Measurements from ENCODE around the gene PANX2.
"Not testable (repeated sequence)": the region's sequence is repeated elsewhere in the genome, so short reads cannot be mapped to it uniquely, and the experiment has no call there.

The PANX2 gene

DNA sequence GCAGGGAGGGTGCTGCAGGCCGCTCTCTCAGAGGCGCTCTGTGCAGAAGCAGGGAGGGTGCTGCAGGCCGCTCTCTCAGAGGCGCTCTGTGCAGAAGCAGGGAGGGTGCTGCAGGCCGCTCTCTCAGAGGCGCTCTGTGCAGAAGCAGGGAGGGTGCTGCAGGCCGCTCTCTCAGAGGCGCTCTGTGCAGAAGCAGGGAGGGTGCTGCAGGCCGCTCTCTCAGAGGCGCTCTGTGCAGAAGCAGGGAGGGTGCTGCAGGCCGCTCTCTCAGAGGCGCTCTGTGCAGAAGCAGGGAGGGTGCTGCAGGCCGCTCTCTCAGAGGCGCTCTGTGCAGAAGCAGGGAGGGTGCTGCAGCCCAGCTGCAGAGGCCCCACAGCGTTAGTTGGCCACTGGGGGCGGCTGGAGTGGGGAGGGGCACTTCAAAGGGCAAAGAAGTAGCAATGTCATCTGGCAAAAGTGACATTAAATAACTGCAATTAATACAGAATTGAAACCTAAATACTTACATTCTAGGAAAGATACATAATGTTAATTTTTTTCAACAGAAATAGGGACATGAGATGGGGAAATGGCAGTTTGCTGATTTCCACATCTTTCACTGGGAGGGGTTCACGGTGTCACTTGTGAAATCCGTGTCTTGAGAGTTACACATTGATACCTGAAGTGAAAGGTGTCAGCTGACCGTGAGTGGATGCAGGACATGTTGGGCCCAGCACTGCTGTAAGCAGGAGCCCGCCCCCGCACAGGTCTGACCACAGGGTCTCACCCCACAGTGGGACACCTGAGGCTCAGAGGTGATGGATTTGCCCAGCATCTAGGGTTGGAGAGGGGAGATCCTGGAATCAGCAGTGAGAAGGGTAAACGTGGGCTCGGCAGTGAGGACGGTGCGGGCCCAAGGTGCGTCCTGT is 23.0 kb upstream of the PANX2 start:
- DNase-seq: not testable (repeated sequence)

DNA sequence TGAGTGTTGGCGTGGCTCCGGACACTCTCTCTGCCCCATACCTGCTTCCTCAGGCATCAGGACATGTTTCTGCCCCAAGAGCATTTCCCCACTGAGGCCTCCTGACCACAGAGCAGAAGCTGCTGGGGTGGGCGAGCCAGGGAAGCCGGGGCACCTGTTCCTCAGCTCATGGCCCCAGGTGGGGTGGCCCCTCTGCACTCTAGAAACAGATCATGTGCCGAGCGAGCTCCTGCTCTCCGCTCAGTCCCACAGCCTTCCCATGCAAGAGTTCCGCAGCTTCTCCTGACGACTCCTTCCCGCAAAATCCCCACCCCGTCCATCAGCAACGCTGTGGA is 22.4 kb upstream of the PANX2 start:
- no peak for DNase-seq

DNA sequence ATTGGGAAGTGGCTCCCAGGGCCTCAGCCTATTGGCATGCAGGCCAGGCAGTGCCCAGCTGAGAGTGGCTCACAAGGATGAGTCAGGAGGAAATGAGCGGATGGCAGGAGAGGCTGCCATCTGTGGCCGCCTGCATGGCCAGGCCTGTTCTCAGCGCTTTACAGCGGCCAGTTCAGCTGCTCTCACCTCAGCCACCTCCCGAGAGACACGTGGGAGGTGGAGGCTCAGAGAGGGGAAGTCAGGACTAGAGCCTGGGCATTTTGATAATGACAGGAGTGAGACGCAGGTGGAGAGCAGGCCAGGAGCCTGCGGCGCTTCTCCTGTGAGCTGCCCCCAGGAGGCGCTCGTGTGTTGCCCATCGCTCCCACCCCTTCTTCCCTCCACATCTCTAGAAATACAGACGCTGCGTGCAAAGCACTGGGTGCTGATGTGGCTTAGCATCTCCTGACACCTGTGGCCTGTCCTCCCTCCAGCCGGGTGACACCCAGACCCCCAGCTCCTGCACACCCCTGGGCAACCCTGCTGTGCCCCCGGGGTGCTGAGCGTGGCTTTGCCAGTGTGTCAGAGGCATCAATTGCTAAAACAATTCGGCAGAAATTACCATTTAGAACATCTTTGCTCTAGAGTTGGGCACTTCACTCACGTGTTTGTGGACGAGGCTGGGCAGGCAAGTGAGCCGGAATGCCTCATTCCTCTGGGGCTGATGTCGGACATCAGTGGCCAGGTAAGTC is 21.4 kb upstream of the PANX2 start:
- peak; percentile 87 for DNase-seq

DNA sequence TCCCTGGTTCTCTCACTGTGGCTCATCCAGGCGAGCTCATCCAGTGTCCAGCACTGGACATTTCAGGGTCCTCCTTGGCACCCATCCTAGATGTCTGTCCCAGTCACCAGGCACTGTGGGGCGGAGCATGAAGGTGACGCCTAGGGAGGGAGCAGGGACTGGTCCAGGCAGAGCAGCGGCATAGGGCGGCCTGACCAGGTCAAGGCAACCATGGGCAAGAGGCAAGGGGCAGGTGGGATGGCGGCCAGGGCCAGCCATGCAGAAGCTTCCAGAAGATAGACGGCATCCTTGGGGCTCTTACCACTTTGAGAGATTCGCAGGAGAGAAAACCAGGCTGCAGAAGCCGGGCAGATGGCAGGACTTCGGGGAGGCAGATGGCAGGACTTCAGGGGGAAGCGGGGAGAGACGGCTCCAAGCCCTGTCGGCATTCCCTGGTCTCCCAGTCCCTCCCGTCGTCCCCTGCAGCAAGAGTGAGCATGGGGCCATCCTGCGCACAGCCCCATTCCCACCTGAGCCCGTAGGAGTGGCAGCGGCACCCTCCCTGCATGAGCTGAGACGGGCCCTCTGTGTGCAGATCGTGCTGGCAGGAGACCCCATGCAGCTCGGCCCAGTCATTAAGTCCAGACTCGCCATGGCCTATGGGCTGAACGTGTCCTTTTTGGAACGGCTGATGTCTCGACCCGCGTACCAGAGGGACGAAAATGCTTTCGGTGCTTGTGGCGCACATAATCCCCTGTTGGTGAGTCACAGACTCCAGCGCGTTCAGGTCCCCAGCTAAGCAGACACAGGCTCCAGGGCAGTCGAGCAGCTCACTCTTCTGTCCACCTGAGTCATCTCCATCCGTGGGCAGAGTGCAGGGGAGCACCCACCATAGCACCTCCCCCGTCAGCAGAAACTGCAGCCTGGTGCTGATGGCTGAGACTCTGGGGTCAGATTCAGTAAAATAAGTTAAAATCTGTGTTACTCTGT is 20.1 kb upstream of the PANX2 start:
- no peak for DNase-seq

DNA sequence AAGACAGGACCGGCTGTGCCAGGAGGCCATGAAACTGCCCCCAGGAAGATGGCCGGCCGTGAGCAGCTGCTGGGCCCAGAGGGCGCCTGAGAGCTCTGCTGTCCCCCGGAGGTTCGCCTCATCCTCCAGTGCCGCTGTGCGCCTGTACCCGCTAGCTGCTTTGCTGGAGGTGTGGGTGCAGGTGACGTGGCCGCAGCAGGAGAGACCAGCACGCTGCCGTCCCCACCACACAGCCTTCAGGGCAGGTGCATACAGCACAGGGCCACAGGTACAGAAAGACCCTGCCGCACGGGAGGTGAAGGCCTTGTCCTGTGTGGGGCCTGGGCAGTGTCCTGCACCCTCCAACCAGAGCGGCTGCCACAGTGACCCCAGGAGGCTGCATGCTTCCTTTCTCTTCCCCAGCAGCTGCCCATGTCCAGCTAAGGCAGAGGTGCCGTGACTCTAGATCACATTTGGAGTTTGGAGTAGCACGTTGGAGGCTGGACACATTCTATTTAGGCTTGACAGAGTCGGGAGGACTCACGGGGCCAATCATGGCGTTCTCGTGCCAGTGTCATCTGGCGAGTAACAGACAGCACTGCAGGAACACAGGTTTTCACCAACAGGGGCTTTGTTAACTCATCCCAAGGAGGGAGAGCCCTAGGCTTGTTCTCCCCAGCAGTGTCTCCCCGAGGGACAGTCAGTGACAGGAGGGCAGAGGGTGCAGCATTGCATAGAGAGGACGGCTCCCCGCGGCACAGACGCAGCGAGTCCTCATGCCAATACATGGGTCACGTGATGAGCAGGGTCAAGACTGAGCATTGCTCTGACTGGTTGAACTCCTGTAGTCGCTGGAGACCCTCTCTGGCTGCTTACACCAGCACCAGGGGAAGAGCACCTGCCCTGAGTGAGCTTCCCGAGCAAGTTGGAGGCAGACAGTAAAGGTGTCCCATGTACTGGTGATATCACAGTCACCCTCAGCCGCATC is 18.7 kb upstream of the PANX2 start:
- no peak for DNase-seq

DNA sequence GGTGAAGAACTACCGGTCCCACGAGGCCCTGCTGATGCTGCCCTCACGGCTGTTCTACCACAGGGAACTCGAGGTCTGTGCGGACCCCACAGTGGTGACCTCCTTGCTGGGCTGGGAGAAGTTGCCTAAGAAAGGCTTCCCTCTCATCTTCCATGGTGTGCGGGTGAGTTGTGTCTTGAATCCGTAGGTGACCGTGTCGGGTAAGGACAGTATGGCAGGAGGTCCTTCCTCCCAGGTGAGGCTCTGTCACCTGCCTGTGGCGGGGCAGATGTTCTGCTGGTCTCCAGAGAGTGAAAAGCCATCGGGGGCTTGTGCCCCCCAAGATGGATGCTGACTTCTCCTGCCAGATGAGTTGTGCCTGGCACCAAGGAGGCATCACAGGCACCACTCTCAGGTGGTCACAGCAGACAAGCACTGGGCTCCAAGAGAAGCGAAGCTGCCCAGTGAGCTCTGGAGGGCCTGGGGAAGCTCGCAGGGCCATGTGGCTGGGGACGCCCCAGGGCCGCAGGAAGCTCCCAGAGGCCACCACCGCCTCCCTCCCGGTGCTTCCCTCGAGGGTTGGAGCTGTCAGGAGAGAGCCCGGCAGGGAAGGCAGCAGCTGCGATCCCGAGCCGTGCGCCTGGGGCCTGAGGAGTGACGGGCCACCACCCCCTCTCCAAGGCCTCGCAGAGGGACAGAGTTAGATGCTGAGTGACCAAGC is 17.3 kb upstream of the PANX2 start:
- DNase-seq: no peak

DNA sequence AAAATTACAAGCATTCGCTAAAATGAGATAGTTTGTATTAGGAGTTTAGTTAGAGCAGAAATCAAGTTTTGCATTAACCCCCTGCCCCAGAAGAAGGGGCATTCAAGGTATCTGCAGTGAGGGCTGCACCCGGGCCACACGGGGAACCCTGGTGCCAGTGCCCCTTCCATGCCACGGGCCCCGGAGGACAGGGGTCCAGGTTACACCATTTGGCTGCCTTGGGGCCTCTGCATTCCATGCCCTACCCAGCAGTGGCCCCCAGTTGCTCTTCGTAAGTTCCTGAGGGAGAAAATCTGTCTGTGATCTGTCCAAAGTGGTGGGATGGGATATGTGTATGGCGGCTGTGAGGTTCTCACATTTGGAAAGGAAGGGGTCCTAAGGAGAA is 16.8 kb upstream of the PANX2 start:
- no peak for DNase-seq

DNA sequence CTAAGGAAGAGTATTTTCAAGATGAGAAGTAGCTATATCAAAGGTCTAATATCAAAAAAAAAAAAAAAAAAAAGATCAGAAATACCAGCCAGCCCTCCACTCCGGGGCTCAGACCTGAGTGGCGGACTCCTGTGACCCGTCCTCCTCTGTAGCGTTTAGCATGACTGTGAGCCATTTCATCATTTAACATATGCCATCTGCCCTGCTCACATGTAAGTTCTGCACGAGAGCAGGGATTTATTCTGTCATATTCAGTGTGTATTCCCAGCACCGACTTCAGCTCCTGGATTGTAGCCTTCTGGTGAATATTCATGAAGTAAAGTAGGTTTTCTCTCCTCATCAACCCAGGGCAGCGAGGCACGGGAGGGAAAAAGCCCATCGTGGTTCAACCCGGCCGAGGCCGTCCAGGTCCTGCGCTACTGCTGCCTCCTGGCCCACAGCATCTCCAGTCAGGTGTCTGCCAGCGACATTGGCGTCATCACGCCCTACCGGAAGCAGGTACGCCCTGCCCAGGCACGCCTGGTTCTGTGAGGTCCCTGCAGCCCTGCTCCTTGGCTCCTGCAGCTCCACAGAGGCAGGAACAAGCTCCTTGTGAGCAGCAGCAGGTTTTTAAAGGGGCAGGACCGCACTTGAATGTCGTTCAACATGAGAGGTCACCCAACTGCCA is 12.7 kb upstream of the PANX2 start:
- DNase-seq: no peak

DNA sequence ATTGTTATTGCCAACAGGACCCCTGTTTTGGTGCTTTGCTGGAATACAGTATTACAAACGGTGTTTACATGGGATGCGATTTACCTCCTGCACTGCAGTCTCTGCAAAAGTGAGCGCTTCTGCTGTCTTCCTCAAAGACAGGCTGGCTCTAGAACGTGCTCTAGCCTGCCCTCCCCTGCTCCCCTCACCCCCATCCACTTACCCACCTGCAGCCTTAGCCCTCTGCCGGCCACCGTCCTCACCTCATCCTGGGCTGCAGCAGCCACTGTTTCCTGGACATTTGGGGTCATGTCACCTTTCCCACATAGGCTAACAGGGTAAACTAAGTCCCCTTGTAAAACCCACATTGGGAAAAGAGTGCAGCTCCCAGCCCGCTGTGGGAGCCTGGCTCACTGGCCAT is 9.6 kb upstream of the PANX2 start:
- DNase-seq: no peak

DNA sequence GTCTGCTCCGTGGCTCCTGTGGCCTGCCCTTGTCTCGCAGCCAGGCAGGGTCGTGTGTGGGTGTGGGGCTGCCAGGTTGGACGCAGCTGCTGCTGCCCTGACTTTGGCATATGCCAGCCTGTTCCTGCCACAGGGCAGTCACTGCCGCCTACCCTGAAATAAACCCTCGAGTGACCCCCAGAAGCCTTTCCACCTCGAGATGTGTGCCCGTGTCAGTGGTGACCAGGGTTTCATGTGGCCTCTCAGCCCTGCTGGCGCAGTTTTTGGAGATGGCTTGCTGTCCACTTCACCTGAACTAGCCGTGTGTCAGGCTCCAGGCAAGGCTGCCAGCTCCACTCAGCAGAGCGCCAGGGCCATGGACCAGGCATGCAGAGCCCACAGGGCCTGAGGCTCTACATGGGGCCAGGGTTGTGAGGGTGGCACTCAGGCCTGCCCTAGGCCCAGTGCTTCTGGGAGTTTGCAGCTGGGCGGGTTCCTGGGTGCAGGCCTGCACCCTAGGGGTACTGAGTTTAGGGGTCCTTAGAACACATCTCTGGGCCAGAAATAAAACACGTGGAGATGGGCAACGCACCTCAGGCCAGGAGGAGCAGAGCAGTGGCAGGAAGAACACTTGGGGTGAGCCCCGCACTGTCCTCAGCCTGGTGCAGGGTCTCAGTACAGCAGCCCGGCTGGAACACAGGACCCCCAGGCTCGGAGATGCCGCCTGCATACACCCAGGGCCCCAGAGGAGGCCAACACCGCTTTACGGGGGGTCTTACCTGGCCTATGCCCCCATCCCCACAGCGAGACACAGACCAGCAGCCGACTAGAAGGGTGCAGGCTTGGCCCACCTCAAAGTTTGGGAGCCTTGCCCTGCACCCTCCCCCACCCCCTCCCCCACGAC is 8.8 kb upstream of the PANX2 start:
- DNase-seq: no peak

DNA sequence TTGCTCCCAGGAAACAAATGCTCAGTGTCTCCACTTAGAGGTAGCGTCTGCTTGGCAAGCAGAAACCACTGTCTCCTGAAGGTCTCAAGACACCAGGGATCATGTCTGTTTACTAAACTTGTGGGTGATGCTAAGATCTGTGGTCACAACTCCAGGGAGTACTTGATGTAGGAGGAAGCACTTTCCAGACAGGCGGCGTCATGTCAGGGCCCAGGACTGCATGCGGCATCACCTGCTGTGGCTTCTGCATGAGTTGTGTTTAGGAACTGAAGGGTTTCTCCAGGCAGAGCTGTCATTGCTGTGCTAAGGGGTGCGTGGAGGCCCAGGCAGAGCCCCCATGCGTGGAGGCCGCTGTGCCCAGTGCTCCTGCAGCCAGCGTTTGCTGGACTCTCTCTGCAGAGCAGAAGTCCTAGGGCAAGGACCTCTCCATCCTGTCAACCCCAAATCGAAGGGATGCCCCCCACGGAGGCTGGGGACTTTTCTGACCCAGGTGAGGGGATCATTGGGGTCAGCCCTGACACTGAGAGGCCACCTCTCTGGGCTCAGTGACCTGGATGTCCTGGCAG is 8.1 kb upstream of the PANX2 start:
- DNase-seq: no peak

DNA sequence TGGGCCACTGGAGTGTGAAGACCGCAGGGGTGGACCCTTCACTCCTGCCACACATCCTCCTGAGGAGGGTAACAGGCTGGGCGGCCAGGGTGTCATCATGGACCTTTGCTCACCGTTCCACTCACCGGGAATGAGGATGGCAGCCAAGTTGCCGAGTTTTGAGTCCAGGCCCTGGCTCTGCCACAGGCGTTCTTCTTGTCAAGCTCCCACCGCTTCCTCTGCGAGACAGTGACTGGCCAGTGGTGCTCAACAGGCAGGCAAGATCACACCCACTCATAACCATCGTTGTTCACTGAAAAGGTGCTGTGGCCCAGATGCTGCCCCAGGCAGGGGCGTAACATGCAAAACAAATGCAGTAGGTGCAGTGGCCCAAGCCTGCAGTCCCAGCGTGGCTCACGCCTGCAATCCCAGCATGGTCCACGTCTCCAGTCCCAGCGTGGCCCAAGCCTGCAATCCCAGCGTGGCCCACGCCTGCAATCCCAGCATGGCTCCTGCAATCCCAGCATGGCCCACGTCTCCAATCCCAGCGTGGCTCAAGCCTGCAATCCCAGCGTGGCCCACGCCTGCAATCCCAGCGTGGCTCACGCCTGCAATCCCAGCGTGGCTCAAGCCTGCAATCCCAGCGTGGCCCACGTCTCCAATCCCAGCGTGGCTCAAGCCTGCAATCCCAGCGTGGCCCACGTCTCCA is 5.0 kb upstream of the PANX2 start:
- DNase-seq: no peak

DNA sequence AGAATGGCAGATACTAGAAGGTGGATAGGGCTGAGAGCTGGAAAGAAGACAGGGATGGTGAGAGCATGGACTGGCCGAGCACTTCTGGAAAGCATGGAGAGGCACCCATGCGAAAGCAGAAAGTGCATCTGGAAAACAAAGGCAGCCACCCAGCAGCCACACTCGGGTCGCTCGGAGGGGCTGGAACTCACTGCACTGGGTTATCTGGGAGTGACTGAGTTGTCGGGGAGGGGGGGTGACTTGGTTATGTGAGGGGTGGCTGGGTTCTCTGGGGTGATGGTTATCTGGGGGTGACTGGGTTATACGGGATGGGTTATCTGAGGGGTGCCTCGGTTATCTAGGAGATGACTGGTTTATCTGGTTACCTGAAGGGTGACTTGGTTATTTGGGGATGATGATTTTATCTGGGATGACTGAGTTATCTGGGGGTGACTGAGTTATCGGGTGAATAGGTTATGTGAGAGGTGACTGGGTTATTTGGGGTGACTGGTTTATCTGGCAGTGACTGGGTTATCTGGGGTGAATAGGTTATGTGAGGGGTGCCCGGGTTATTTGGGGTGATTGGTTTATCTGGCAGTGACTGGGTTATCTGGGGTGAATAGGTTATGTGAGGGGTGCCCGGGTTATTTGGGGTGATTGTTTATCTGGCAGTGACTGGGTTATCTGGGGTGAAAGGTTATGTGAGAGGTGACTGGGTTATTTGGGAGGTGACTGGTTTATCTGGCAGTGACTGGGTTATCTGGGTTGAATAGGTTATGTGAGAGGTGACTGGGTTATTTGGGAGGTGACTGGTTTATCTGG is 2.6 kb upstream of the PANX2 start:
- no peak for DNase-seq

DNA sequence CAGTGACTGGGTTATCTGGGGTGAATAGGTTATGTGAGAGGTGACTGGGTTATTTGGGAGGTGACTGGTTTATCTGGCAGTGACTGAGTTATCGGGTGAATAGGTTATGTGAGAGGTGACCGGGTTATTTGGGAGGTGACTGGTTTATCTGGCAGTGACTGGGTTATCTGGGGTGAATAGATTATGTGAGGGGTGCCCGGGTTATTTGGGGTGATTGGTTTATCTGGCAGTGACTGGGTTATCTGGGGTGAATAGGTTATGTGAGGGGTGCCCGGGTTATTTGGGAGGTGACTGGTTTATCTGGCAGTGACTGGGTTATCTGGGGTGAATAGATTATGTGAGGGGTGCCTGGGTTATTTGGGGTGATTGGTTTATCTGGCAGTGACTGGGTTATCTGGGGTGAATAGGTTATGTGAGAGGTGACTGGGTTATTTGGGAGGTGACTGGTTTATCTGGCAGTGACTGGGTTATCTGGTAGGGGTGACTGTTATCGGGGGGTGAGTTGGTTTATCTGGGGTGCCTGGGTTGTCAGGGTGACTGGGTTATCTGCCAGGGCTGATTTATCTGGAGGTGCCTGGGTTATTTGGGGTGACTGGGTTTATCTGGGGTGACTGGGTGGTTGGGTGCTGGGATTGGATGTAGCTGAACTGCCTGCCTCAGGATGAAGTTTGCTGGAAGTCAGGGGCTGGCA is 1.9 kb upstream of the PANX2 start:
- DNase-seq: not testable (repeated sequence)

DNA sequence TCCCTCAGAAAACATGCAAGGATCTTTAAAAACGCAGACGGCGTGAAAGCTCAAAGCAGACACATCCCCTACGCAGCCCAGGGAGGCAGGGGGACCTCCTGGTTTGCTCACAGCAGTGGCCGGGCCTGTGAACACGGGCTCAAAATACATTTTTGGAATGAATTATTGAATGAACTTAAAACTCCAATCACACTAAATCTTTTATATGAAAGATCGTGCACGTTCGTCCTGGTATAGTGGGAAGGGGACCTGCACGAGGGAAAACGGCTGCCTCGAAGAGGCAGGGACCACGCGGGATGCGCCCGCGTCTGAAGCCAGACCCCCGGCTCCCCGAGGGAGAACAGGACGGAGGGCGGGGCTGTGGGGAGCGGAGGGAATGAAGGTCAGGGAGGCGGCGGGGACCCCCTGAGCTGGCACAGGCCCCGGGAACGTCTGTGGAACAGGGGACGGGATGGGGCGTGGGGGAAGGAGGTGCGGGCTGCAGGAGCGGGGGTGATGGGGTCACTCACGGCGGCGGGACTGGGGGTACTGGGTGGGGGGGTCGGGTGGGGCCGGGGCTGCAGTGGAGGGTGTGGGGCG is 1.3 kb upstream of the PANX2 start:
- no peak for DNase-seq

DNA sequence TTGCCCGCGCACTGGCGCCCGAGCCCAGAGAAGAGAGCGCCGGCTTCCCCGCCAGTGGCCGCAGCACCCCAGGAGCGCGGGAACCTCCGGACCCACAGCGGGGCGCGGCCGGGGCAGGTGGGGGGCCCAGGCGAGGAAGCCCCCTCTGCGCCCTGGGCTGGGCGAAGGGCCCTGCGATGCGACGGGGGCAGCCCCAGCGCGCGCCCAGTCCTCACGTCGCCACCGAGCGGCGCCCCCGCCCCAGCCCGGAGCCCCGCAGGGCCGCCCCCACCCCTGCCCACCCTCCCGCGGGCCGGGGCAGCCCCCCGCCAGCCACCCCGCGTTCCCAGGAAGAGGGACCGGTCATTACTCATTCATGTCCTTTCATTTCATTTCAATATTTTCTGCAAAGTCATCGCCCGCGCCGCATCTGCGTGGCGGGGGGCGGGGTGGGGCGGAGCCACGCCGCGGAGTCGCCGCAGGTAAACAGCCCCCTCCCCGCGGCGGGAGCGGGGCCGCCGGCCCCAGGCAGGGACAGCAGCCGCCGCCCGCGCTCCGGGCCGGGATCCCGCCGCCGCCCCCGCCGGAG is 673 bp upstream of the PANX2 start:
- no peak for DNase-seq

Data from 8988T (cell line).